ENCODE data around the gene LCN1. TPM values are rescaled to one million over a fixed set of nuclear protein-coding genes. Genes with fewer than 3 reads are reported as not detected.

Gene LCN1
- polyA plus RNA-seq, 1 donor from 2014 or later, result not detected

DNA sequence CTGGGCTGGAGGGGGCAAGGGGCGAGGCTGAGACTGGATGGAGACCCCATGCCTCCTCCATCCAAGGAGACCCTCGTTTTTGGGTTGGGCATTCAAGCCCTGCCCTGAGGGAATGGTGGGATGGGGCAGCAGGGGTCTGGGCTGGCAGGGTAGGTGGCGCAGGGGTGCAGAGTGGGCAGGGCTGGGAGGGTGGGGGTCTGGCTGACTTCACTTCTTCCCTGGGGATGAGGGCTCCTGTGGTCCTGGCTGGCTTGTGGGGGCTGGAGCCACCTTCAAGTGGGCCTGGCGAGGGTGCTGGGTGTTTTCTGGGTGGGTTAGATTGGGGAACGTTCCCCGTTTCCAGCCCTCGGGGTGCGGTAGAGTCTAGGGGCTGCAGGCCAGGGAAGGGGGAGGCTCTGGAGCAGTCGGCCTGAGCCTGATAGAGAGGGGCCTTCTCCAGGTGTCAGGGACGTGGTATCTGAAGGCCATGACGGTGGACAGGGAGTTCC lies 412 bp downstream of the LCN1 start:
- H3K79me2 ChIP-seq (replicated peaks; ENCODE audit: insufficient read depth, low read length), result no peaks in the 10 kb centered on the region
- no peak overlapping the region for H3K27ac ChIP-seq (ENCODE audit: low read length)
- TF ChIP-seq POLR2AphosphoS5 (IDR thresholded peaks at IDR 0.05) (no peak), TAF1 (IDR thresholded peaks at IDR 0.05; ENCODE audit: low read depth) (no peak), SMC3 (conservative IDR thresholded peaks at IDR 0.05; ENCODE audit: poor library complexity) (no peak)
- H3K36me3 ChIP-seq (ENCODE audit: insufficient read depth, low read length), result no peaks in the 10 kb centered on the region
- H3K9me3 ChIP-seq (ENCODE audit: low read length), result no peaks in the 10 kb centered on the region
- H3K9me2 ChIP-seq (ENCODE audit: insufficient read depth, low read length), result no peaks in the 10 kb centered on the region
- H3K4me2 ChIP-seq (ENCODE audit: low read length), result no peak overlapping the region
- no peaks in the 10 kb centered on the region for H4K20me1 ChIP-seq (ENCODE audit: insufficient read depth)
- no peak overlapping the region for H2AFZ ChIP-seq (ENCODE audit: low read depth, low read length)
- no peaks in the 10 kb centered on the region for H3F3A ChIP-seq (ENCODE audit: insufficient read depth, low read length, poor library complexity, severe bottlenecking)
- no peak overlapping the region for H3K9ac ChIP-seq (ENCODE audit: low read length)
- no peak overlapping the region for H3K4me3 ChIP-seq (ENCODE audit: low read length)
- H3K27me3 ChIP-seq (ENCODE audit: insufficient read depth, low read depth, low read length), result no peaks in the 10 kb centered on the region

DNA sequence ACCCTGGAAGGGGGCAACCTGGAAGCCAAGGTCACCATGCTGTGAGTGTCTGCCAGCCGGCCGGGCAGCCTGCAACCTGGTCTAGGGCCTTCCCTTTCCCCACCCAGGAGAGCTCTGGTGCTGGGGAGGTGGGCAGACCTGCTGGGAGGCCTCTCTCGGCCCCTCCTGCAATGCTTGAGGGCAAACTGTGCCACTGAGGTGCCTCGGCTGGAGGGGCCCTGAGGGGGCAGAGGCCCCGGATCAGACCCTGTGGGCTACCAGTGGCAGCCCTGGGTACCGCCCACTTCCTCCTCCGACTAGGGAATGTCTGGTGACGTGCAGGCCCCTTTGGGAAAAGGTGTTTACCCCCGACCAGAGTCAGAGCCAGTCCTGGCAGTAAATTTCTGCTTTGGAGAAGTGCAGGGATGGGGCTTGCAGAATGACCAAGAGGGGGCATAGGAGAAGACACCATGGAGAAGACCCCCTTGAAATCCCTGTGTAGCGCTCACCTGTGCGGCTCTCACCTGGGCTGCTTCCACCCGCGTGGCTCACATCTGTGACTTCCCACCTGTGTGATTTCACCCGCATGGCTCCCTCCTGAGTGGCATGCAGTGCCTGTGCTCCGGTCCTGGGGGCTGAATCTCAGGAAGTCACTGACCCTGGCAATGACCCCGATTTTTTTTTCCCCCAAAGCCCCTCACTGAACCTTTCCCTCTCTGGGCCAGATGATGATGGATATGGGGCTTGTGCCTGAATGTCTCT lies 1.1 kb downstream of the LCN1 start:
- no peaks in the 10 kb centered on the region for H3K9me2 ChIP-seq (ENCODE audit: insufficient read depth, low read length)
- no peak overlapping the region for H3K4me3 ChIP-seq (ENCODE audit: low read length)
- no peaks in the 10 kb centered on the region for H3F3A ChIP-seq (ENCODE audit: insufficient read depth, low read length, poor library complexity, severe bottlenecking)
- no peaks in the 10 kb centered on the region for H3K36me3 ChIP-seq (ENCODE audit: insufficient read depth, low read length)
- no peak overlapping the region for H2AFZ ChIP-seq (ENCODE audit: low read depth, low read length)
- no peak overlapping the region for H3K4me2 ChIP-seq (ENCODE audit: low read length)
- no peak for TF ChIP-seq MXI1 (conservative IDR thresholded peaks at IDR 0.05; ENCODE audit: poor library complexity, severe bottlenecking)
- TF ChIP-seq SMC3 (conservative IDR thresholded peaks at IDR 0.05; ENCODE audit: poor library complexity), result no peak
- TF ChIP-seq RAD21 (conservative IDR thresholded peaks at IDR 0.05), result no peak
- TF ChIP-seq, protein P1, sequence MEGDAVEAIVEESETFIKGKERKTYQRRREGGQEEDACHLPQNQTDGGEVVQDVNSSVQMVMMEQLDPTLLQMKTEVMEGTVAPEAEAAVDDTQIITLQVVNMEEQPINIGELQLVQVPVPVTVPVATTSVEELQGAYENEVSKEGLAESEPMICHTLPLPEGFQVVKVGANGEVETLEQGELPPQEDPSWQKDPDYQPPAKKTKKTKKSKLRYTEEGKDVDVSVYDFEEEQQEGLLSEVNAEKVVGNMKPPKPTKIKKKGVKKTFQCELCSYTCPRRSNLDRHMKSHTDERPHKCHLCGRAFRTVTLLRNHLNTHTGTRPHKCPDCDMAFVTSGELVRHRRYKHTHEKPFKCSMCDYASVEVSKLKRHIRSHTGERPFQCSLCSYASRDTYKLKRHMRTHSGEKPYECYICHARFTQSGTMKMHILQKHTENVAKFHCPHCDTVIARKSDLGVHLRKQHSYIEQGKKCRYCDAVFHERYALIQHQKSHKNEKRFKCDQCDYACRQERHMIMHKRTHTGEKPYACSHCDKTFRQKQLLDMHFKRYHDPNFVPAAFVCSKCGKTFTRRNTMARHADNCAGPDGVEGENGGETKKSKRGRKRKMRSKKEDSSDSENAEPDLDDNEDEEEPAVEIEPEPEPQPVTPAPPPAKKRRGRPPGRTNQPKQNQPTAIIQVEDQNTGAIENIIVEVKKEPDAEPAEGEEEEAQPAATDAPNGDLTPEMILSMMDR (IDR thresholded peaks at IDR 0.05; ENCODE audit: poor library complexity, severe bottlenecking), result no peak
- TF ChIP-seq TAF1 (IDR thresholded peaks at IDR 0.05; ENCODE audit: low read depth), result no peak
- TF ChIP-seq, protein P2, sequence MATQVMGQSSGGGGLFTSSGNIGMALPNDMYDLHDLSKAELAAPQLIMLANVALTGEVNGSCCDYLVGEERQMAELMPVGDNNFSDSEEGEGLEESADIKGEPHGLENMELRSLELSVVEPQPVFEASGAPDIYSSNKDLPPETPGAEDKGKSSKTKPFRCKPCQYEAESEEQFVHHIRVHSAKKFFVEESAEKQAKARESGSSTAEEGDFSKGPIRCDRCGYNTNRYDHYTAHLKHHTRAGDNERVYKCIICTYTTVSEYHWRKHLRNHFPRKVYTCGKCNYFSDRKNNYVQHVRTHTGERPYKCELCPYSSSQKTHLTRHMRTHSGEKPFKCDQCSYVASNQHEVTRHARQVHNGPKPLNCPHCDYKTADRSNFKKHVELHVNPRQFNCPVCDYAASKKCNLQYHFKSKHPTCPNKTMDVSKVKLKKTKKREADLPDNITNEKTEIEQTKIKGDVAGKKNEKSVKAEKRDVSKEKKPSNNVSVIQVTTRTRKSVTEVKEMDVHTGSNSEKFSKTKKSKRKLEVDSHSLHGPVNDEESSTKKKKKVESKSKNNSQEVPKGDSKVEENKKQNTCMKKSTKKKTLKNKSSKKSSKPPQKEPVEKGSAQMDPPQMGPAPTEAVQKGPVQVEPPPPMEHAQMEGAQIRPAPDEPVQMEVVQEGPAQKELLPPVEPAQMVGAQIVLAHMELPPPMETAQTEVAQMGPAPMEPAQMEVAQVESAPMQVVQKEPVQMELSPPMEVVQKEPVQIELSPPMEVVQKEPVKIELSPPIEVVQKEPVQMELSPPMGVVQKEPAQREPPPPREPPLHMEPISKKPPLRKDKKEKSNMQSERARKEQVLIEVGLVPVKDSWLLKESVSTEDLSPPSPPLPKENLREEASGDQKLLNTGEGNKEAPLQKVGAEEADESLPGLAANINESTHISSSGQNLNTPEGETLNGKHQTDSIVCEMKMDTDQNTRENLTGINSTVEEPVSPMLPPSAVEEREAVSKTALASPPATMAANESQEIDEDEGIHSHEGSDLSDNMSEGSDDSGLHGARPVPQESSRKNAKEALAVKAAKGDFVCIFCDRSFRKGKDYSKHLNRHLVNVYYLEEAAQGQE (IDR thresholded peaks at IDR 0.05; ENCODE audit: borderline replicate concordance), result no peak
- TF ChIP-seq EZH2 (IDR thresholded peaks at IDR 0.05; ENCODE audit: borderline replicate concordance, insufficient read depth, low read length, poor library complexity, severe bottlenecking), result no peak
- TF ChIP-seq POLR2AphosphoS5 (IDR thresholded peaks at IDR 0.05), result no peak
- TF ChIP-seq EP300 (conservative IDR thresholded peaks at IDR 0.05; ENCODE audit: poor library complexity, severe bottlenecking), result no peak
- H3K9ac ChIP-seq (ENCODE audit: low read length), result no peak overlapping the region
- no peaks in the 10 kb centered on the region for H3K9me3 ChIP-seq (ENCODE audit: low read length)
- no peaks in the 10 kb centered on the region for H4K20me1 ChIP-seq (ENCODE audit: insufficient read depth)
- no peak overlapping the region for H3K27ac ChIP-seq (ENCODE audit: low read length)
- H3K27me3 ChIP-seq (ENCODE audit: insufficient read depth, low read depth, low read length), result no peaks in the 10 kb centered on the region
- no peaks in the 10 kb centered on the region for H3K79me2 ChIP-seq (replicated peaks; ENCODE audit: insufficient read depth, low read length)

All from neural cell (in vitro differentiated cells).